ENCODE measurements around the gene TRPM3.

TRPM3 gene

DNA sequence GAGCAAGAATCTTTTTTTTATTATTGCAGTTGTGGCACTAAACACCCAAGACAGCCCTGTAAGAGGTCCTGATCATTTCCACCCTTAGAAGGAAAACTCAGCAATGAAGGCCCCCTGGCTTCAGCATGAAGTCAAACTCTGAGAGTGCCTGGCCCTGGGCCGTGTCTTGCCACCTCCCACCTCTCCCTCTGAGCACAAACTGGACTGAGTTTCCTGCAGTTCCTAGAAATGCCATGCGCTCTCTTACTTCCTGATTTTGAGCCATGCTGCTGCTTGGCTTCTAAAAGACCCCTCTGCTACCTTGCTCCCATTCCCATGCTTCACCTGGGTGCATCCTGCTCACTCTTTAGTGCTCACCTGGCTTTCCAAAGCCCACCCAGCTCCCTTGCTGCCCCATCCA is 566.5 kb downstream of the TRPM3 start:
- H3K4me3 ChIP-seq (replicated peaks; ENCODE audit: low read depth, low read length), result no peak overlapping the region
- no peak for DNase-seq (ENCODE audit: extremely low read depth, low read depth)
- TF ChIP-seq, protein P1, sequence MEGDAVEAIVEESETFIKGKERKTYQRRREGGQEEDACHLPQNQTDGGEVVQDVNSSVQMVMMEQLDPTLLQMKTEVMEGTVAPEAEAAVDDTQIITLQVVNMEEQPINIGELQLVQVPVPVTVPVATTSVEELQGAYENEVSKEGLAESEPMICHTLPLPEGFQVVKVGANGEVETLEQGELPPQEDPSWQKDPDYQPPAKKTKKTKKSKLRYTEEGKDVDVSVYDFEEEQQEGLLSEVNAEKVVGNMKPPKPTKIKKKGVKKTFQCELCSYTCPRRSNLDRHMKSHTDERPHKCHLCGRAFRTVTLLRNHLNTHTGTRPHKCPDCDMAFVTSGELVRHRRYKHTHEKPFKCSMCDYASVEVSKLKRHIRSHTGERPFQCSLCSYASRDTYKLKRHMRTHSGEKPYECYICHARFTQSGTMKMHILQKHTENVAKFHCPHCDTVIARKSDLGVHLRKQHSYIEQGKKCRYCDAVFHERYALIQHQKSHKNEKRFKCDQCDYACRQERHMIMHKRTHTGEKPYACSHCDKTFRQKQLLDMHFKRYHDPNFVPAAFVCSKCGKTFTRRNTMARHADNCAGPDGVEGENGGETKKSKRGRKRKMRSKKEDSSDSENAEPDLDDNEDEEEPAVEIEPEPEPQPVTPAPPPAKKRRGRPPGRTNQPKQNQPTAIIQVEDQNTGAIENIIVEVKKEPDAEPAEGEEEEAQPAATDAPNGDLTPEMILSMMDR (IDR thresholded peaks at IDR 0.05; ENCODE audit: low read depth, low read length, missing control alignments), result no peak

DNA sequence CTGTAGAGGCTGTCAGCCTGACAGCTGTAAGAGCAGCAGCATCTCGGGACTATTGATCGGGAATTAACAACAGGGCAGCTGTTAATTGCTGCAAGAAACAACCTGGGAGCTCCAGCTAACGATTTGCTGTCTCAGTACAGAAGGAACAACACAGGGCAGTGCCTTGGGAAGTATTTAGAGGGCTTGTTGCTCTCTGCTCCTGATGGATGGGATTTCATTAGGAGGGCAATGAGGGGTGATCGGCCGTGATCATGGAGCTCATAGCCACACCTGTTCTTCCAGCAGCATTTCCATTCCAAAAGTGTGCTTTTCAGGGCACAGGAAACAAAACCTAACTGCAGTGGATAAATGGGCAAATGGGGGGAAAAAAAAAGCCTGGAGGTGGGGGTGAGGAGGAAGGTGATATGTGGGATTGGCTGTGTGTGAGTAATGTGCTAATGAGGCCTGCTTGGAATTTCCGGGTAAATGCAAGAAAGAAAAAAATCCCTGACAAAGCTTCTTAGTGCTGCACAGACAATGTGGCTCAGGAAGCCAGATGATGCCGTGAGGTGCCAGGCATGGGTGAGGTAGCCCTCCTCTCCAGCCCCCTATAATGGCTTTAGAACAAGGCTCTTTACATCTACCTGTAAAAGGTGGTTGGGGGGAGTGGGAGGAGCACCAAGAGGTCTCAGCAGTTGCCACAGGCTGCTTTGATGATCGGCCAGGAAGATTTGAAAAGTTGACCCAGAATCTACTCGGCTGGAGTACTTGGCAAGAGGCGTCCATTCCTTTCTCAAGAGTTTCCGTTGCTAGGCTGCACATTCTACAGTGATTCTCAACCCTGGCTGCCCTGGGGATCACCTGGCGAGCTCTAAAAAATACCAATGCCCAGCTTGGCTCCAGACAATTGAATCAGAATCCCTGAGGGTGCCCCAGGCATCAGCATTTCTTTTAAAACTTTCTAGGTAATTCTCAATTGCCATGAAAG is 567.4 kb downstream of the TRPM3 start:
- no peak overlapping the region for H3K4me3 ChIP-seq (replicated peaks; ENCODE audit: low read depth, low read length)
- DNase-seq (ENCODE audit: extremely low read depth, low read depth), result no peak
- TF ChIP-seq, protein P1 (IDR thresholded peaks at IDR 0.05; ENCODE audit: low read depth, low read length, missing control alignments), result no peak

DNA sequence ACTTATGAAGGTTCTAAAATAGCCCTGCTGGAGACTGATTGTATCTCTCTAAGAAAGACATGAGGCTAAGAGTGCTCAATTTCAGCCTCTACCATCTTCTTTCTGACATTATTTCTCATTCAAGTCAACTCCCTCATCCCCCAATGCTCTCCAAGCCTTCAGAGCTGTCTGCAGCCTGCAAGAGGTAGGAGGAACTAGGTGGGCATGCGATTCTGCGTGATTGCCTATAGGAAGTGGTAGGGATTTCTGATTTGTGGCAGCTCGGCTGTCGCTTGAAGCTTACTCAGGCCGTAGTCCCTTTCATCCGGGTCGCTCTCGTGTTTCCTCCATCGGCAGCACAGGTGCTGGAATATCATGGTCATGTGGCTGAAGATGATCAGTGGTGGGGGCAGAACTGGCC is 568.9 kb downstream of the TRPM3 start:
- TF ChIP-seq, protein P1 (IDR thresholded peaks at IDR 0.05; ENCODE audit: low read depth, low read length, missing control alignments), result no peak
- no peak overlapping the region for H3K4me3 ChIP-seq (replicated peaks; ENCODE audit: low read depth, low read length)
- no peak for DNase-seq (ENCODE audit: extremely low read depth, low read depth)

DNA sequence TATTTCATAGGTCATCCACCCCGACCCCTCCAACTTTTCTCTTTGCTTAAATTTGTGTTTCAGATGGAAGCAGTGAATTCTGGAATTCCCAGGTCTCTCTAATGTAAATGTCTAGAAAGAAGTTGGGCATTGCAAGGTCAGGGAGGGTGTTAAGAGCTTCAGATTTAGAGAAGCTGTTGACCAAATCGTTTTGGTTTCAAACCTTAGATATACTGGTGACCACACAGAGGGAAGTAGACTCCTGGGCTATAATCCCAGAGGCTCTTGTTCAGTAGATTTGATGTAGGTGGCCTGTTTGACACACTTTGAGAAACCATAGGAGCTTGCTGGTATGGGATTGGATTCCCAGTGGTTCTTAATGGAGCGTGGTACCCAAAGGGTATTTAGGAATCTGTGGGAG is 569.6 kb downstream of the TRPM3 start:
- no peak overlapping the region for H3K4me3 ChIP-seq (replicated peaks; ENCODE audit: low read depth, low read length)
- DNase-seq (ENCODE audit: extremely low read depth, low read depth), result no peak
- TF ChIP-seq, protein P1 (IDR thresholded peaks at IDR 0.05; ENCODE audit: low read depth, low read length, missing control alignments), result no peak

DNA sequence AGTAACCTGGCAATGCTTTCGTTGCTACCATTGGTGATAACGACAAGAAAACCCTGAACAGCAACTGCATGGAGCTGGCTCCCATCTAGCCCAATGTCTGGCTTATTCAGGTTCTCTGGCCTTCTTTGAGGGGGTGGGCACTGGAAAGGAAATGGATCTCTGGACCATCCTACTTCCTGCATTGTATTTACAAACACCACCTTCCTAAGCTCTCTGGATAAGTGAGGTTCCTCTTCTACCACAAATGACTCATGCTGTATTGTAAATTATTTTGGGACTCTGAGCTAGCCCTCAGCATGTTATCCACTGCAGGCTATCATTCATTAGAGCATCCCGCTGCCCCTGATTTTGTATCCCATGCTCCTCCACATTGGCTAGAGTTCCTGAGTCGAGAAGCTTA is 570.0 kb downstream of the TRPM3 start:
- DNase-seq (ENCODE audit: extremely low read depth, low read depth), result no peak

DNA sequence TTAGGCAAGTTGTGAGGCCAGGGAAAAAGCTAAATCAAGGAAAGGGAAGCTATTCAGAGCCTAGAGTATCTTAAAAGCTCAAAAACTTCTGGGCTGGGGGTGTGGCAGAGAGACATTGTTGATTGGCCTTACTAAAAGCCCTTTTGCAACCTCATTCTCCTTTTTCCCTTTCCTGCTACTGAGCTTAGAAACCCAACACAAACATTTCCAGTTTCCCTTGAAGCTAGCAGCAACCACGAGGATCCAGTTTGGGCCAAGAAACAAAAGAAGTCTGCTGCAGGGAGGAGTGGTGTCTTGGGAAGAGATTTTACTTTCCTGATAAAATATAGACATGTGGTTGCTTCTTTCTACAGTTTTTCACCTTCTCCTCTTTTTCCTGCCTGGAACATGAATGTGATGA is 571.5 kb downstream of the TRPM3 start:
- H3K4me3 ChIP-seq (replicated peaks; ENCODE audit: low read depth, low read length), result no peak overlapping the region
- TF ChIP-seq, protein P1 (IDR thresholded peaks at IDR 0.05; ENCODE audit: low read depth, low read length, missing control alignments), result no peak
- no peak for DNase-seq (ENCODE audit: extremely low read depth, low read depth)

More for the DNA sequence above, 570.0 kb downstream of the TRPM3 start:
- TF ChIP-seq, protein P1 (IDR thresholded peaks at IDR 0.05; ENCODE audit: low read depth, low read length, missing control alignments), result no peak
- no peak overlapping the region for H3K4me3 ChIP-seq (replicated peaks; ENCODE audit: low read depth, low read length)
